HG03442 (cell line): ENCODE data around the gene RELN.
"Not testable (repeated sequence)": the region's sequence is repeated elsewhere in the genome, so short reads cannot be mapped to it uniquely, and the experiment has no call there.

Experiments used
- ATAC-seq: cut with Tn5 transposase; IDR thresholded peaks from one replicate; pipeline ENCODE4 v1.9.1; 2021; ENCODE audit warnings: mild to moderate bottlenecking, moderate library complexity; ENCODE audit not compliant: unreplicated experiment

Gene RELN

DNA sequence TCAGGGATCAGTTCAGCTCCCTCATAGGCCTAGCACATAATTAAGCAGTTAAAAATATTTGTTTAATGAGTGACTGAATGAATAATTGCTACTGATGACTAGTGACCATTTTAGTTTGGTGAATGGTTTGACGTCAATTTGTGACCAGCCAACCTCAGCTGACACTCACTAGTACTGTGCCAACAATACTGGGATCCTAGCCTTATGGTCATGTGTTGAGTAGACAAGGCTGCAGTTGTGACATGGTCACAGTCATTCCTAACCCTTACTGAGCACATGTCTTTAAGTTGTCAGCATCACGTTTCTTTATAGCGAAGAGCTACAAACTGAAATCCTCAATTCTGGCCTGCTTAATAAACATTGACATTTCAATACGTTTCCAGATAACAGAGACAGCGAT lies 456.5 kb downstream of the RELN start:
- ATAC-seq: no peak

DNA sequence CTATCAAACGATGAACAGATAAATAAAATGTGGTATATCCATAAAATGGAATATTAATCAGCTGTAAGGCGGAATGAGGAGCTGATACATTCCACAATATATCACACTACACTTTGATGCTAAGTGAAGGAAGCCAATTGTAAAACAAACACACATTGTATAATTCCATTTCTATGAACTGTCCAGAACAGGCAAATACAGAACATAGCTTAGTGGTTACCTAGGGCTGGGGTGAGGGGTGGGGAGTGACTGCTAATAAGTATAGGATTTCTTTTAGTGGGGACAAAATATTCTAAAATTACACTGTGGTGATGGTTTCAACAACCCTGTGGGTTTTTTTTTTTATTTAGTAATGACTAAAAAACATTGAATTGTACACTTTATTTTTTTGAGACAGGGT lies 461.3 kb downstream of the RELN start:
- no peak for ATAC-seq

DNA sequence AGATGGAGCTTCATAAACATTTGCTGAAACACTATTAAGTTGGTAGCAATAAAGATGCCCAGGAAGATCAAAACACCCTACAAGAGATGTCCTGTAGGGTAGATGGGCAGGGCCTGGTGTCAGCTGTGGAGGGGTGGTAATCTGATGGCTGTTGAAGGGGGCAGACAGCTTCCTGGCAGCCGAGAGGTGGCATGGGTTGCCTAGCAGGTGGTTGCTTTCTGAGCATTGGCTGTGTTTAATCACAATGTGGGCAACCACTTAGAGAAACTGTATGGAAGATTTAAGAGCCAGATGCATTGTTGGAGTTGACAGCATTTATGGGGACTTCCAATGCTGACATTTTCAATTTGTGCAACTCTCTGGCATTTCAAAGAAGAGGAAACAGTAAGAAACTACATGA lies 463.5 kb downstream of the RELN start:
- ATAC-seq: no peak

DNA sequence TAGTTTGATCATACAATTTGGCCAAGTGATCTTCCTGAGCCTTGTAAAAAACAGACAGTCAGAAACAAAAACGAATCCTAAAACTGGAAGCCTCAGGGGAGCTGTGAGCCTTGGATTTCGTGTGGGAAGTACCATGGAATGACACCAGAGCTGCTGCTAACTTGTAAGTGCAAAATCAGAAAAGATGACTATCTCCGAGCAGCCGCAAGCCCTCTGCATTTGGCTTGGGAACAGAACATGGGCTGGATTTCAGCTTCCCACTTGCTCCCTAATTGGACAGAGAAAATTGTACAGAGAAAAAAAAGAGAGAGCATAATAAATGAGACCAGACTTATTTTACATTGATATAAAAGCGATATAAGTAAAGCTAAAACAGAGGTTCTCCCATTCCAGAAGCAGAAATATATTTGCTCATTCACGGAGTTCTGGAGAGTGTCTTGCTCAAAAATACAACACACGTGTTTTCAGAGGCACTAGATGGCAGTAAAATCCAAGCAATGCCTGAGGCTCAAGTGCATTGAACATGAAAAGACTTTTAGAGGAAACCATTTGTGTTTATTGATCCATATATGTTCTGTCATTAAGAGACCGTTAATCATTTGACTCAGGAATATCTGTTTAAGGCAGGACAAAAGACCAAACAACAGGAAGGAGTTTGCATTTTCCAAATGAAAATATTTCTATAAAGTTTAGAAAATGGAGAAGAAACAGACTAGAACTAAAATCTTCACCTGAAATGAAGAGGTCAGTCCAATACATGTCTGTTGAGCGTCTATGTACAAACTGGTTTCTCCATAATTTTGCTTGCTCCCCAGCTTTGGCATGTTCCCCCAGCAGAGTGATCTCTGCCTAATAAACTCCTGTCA lies 465.2 kb downstream of the RELN start:
- no peak for ATAC-seq

DNA sequence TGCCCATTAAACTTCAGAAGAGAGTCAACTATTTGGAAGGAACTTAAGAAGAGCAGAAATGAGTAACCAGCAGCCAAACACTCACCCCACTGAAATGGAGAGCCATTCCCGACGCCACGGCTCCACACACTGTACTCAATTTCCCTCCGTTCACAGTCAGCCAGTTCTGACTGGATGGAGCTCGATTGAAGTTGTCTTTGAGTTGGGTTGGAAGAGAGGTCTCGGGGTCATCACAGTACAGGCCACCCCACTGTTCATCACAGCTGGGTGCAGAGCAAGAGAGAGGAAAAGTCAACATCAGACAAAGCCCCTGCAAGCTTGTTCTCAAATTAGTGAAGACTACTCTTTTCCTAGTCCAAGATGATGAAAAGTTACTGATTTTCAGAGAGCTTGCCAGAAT lies 467.5 kb downstream of the RELN start:
- ATAC-seq: no peak

DNA sequence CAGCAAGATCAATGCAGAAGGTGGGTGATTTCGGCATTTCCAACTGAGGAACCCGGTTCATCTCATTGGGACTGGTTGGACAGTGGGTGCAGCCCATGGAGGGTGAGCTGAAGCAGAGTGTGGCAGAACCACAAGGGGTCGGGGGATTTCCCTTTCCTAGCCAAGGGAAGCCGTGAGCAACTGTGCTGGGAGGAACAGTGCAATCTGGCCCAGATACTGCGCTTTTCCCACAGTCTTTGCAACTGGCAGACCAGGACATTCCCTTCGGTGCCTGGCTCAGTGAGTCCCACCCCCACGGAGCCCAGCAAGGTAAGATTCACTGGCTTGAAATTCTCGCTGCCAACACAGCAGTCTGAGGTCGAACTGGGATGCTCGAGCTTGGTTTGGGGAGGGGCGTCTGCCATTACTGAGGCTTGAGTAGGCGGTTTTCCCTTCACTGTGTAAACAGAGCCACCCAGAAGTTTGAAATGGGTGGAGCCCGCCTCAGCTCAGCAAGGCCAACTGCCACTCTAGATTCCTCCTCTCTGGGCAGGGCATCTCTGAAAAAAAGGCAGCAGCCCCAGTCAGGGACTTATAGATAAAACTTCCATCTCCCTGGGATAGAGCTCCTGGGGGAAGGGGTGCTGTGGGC lies 484.8 kb downstream of the RELN start:
- no peak for ATAC-seq

DNA sequence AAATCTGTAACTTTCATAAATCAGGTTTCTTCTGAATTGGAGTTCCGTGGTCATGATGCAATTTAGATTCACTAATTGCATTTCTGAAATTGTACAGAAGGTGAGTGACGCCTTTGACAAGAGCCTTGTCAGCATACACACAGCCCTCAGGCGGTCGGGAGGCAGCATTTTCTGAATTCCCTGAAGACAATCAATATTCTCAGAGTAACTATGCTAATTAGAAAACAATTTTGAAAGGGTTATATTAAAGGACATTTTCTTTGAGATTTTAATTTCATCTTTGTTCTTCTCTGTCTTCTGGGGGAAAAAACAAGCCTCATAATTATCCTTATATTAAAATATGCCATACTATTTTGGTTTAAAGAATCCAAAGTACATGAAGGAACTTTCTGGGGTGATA lies 488.3 kb downstream of the RELN start:
- no peak for ATAC-seq

DNA sequence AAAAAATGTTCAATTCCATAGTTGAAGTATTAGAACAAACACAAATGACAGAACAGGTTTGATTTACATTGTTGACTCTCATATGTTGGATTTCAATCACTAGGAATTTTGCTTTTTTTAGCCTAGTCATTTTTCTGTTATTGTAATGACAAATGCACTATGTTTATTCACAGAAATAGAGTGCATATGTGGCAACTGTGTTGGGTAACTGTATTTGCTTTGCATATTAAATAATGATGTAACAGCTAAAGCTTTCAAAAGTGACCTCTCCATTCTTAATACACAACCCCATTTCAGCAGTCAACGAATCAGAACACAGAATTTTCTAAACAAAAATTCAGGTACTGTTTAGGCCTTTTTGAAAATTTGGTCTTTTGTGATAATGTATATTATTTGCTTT lies 489.5 kb downstream of the RELN start:
- ATAC-seq: no peak

DNA sequence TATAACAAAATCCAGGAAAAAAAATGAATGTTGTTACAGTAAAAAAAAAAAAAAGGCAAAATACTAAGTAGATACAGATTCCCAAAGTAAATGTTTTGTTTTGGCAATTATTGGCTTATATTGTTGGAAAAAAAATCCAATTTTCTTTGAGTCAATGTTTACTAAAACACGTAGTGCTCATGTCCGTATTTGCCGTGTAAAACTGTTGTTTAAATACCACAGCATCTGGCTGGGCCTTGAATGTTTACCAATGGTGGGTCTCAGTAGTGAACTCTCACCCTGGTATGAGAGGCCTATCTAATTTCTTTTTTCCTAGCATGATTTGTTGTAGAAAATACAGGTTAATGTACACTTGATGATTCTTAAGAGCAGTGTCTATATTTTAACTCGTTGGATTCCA lies 502.0 kb downstream of the RELN start:
- no peak for ATAC-seq

DNA sequence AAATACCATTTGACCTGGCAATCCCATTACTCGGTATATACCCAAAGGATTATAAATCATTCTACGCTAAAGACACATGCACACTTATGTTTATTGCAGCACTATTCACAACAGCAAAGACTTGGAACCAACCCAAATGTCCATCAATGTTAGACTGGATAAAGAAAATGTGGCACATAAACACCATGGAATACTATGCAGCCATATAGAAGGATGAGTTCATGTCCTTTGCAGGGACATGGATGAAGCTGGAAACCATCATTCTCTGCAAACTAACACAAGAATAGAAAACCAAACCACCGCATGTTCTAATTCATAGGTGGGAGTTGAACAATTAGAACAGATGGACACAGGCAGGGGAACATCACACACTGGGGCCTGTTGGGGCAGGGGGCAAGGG lies 502.6 kb downstream of the RELN start:
- not testable (repeated sequence) for ATAC-seq

DNA sequence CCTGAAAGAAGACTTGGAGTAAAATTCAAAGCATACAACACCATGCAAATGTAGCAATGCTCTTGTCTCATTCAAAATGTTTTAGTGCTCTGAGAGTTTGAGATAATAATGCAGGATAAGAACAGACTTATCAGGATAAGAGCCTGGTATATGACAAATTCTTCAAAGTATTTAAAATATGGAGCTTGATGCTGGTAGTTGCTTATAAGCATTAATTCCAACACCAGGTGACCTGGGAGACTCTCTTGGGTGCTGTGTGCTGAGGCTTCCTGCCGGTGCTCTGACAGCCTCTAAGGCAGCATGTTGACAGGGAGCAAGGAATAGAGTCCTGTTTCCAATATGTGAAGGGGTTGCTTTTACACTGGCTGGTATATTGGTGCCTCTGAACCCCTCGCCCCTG lies 508.7 kb downstream of the RELN start:
- no peak for ATAC-seq

DNA sequence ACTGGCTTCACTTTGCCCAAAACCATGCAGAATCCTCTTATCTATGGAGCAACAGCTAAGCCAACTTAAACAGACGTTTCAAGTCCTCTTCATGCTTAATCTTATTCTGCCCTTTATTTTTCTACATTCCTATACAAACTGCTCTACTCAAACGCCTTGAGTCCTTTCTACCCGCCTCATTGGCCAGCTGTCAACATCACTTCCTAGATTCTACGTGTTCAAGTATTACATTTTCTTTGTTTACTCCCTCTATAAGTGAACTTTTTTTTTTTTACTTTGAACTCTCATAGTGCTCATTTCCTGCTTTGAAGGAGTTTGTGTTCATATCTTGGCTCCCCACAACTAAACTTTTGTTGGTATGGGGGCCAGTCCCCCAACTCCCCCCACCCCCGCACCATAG lies 514.5 kb downstream of the RELN start:
- no peak for ATAC-seq

DNA sequence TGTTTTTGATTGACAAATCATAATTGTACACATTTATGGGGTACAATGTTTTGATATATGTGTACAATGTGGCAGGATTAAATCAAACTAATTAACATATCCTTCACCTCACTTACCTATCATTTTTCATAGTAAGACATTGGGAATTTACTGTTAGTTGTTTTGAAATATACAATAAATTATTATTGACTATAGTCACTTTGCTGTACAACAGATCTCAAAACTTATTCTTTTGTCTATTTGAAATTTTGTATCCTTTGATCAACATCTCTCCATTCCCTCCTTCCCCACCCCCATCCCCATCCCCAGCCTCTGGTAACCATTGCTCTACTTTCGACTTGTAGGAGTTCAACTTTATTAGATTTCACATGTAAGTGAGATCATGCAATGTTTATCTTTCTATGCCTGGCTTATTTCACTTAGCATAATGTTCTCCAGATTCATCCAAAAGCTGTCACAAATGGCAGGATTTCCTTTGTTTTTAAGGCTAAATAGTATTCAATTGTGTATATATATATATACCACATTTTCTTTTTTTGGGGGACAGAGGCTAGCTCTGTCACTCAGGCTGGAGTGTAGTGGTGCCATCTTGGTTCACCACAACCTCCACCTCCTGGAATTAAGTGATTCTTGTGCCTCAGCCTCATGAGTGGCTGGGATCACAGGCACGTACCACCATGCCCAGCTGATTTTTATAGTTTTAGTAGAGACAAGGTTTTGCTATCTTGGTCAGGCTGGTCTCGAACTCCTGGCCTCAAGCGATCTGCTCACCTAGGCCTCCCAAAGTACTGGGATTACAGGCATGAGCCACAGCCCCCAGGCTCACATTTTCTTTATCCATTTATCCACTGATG lies 520.1 kb downstream of the RELN start:
- ATAC-seq: no peak

DNA sequence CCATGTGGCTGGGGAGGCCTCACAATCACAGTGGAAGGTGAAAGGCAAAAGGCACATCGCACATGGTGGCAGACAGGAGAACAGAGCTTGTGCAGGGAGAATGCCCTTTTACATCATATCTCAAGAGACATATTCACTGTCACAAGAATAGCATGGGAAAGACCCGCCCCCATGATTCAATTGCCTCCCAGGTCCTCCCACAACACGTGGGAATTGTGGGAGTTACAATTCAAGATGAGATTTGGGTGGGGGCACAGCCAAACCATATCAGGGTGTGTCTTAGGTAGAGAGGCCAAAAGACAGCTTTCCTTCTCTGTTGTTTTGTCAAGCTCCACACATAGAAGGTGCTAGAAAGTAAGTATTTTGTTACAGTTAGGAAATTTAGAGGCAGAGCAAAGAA lies 522.6 kb downstream of the RELN start:
- no peak for ATAC-seq

DNA sequence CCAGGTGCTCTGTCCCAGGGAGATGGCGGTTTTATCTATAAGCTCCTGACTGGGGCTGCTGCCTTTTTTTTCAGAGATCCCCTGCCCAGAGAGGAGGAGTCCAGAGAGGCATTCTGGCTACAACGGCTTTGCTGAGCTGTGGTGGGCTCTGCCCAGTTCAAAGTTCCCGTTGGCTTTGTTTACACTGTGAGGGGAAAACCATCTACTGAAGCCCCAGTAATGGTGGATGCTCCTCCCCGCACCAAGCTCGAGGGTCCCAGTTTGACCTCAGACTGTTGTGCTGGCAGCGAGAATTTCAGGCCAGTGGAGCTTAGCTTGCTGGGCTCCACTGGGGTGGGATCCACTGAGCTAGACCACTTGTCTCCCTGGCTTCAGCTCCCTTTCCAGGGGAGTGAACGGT lies 527.1 kb downstream of the RELN start:
- ATAC-seq: no peak

DNA sequence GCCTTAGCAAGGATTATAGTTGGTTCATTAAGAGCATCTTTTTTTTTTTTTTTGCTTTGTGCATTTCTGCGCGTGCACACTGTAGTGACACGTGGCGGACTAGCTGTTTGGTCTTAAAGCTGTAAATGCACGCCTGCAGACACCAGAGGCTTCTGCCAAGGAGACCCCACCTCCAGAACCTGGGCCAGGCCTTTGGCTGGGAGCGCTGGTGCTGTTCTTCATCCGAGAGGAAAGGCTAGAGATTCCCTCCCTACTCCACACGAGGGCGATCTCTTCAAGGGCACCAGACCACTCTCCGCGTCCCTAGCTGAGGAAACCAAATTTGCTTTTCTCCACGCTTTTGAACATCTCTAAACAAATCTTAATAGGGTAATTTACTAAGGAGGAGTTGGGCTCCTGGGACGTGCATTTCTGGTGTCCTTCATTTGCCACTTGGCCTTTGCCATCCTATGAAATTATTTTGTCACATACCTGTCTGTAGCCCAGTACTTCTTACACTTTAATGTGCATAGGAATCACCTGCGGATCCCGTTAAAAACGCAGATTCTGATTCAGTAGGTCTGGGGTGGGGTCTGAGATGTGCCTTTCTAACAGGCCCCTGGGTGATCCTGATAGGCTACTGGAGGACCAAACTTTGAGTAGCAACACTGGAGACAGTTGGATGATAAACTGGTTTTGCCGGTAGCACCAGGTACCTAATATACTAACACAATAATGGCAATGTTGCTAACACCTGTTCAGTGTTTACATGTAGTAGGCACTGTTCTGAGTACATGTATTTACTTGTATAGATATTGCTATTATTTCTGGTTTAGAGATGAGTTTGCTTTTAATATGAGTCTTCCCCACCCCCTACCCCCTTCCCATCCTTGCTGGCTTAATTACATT lies 542.1 kb downstream of the RELN start:
- peak; percentile 74 for ATAC-seq

DNA sequence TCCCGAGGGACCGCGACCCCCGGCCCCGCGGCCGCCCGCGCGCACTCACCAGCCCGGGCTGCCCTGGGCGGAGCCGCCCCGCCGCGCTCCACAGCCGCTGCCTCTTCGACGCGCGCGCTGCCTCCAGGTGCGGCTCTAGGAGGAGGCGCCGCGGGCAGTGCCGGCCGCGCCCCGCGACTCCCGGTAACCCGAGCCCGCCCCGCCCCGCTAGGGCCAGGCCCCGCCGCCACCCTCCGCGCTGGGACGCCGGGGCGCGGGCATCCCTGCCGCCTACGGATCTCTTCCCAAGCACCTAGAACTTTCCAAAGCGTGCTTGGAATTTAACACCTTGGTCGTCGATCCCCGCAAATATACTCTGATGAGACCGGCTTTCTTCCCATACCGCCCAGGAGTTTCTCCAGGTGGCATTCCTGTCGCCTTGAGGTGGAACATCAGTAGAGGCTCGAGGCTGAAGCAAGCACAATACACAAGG lies 543.4 kb downstream of the RELN start, which contains the start of gene SLC26A5:
SLC26A5 (minus strand) TSS at position 159 of the 472 bp plus-strand sequence. CDS start 24,693 bp downstream, outside the sequence.
- ATAC-seq: no peak

DNA sequence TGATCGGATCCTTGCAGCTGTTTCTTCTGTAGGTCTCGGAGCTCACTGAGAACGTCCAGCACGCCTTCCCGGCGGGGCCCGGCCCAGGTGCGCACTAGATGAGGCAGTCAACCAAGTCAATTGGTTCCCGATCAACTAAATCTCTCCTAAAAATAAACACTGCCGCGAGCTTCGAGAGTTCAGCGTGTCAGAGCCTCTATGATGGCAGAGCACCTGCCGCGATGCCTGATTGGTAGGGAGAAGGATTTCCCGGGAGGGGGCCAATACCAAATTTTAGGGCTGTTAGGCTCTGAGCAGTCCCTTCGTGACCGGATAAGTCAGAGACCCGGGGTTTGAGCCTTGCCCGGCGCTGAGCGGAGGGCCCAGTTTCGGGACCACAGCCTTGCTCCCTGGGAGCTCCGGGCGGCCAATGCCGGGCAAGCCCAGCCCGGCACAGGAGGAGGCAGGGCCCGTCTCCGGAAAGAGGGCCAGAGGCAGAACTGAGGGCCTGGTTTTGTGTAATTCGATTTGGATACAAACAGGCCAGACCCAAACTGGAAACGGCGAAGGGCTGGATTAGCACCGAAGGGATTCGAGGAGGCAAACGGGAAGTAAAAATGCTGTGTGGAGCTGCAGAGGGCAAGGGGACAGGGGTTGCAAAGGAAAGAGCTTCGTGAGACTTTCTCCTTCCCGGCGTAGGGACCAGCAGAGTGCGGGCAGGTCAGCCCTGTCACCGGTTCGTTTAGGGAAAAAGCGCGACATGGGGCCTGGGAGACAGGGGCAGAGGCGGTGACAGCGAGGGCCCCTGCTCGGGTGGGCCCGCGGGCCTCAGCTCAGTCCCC lies 544.0 kb downstream of the RELN start:
- no peak for ATAC-seq

DNA sequence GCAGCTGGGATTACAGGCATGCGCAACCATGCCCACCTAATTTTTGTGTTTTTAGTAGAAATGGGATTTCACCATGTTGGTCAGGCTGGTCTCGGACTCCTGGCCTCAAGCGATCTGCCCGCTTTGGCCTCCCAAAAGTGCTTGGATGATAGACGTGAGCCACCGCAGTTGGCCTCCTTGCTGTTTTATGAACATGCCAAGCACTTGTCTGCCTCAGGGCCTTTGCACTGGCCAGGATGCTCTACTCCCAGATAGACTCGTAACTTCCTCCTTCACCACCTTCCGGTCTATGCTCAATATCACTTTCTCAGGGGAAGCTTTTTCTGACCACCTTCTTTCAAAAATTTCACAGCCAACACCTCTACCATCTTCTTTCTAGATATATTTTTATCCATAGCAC lies 549.8 kb downstream of the RELN start:
- no peak for ATAC-seq

DNA sequence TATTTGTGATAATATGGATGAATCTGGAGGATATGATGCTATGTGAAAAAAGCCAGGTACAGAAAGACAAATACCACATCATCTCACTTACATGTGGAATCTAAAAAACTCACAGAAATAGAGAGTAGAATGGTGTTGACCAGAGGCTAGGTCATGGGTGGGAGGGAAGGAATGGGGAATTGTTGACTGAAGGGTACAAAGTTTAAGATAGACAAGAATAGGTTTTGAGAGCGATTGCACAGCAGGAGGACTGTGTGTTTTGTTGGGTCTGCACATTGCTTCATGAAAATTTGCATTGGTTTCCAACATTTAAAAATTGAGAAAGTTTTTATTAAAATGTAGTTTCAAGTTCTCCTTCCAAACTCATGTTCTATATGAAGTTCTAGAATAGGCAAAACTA lies 551.8 kb downstream of the RELN start:
- ATAC-seq: no peak
